H1 (cell line): ENCODE measurements around the gene DMXL1. TPM values are rescaled to one million over a fixed set of nuclear protein-coding genes. Genes with fewer than 3 reads are reported as not detected.

ENCODE experiments used
- CTCF ChIA-PET: fragments of 300-600 bp; sonication (Branson Sonifier 250); formaldehyde crosslinking; loops from one replicate; lab custom pipeline; 2021; ENCODE audit not compliant: partially characterized antibody; lab: Charles Lee
- POLR2A ChIA-PET: fragments of 300-600 bp; sonication (Branson Sonifier 250); formaldehyde crosslinking; loops from one replicate; lab custom pipeline; 2021; ENCODE audit warnings: inconsistent platforms; ENCODE audit not compliant: partially characterized antibody; lab: Charles Lee
- DNase-seq, 2 experiments: peaks; one replicate each; pipeline versions ENCODE4 v3.0.0 to v3.0.0-alpha.2; 2010 to 2022; ENCODE audit warnings: low spot score in 2 of 2, low read depth in 1 of 2, mixed read lengths in 1 of 2
- FAIRE-seq: peaks from 2 replicates; lab custom pipeline; 2011; peaks lifted over from hg19 to GRCh38; lab: Jason Lieb, UNC
- H2AFZ ChIP-seq: 2 replicates; pipeline ENCODE4 v1.8.1; 2012; ENCODE audit warnings: low read length, inconsistent platforms
- H2AK5ac ChIP-seq: 2 replicates; pipeline ENCODE4 v1.6.1; 2013; ENCODE audit warnings: low read depth, low read length
- H2BK120ac ChIP-seq: replicated peaks from 2 replicates; pipeline ENCODE3; 2013; ENCODE audit warnings: low read depth, low read length, inconsistent platforms
- H2BK12ac ChIP-seq: 2 replicates; pipeline ENCODE4 v1.6.1; 2013; ENCODE audit warnings: low read depth, low read length
- H2BK15ac ChIP-seq: 2 replicates; pipeline ENCODE4 v1.6.1; 2013; ENCODE audit warnings: low read length
- H2BK20ac ChIP-seq: 2 replicates; pipeline ENCODE4 v1.6.1; 2013; ENCODE audit warnings: low read length
- H2BK5ac ChIP-seq: 2 replicates; pipeline ENCODE4 v1.6.1; 2013; ENCODE audit warnings: low read depth, low read length
- H3K14ac ChIP-seq: 2 replicates; pipeline ENCODE4 v1.6.1; 2013; ENCODE audit warnings: inconsistent platforms; ENCODE audit not compliant: insufficient read length
- H3K18ac ChIP-seq: 2 replicates; pipeline ENCODE4 v1.6.1; 2013; ENCODE audit warnings: low read length; ENCODE audit errors: extremely low read depth
- H3K23ac ChIP-seq: 2 replicates; pipeline ENCODE4 v1.6.1; 2013; ENCODE audit warnings: inconsistent platforms; ENCODE audit not compliant: insufficient read length
- H3K23me2 ChIP-seq: 2 replicates; pipeline ENCODE4 v1.6.1; 2013; ENCODE audit warnings: low read depth, low read length
- H3K27ac ChIP-seq: 2 replicates; pipeline ENCODE4 v1.6.1; 2011; ENCODE audit warnings: low read depth, low read length, inconsistent platforms
- H3K27me3 ChIP-seq, 4 experiments: replicated peaks in 1 of 4; 1 replicate in 1 of 4; 2 replicates in 3 of 4; pipeline versions ENCODE4 v1.6.1 to v1.8.1; 2011 to 2013; ENCODE audit warnings: low read length in 3 of 4, mild to moderate bottlenecking in 3 of 4, inconsistent platforms in 2 of 4, mixed read lengths in 2 of 4, moderate library complexity in 1 of 4; ENCODE audit not compliant: control insufficient read depth in 3 of 4, insufficient read depth in 3 of 4; ENCODE audit errors: extremely low read depth in 1 of 4
- H3K36me3 ChIP-seq, 4 experiments: 2 replicates each; pipeline versions ENCODE4 v1.6.1 to v1.8.1; 2011 to 2013; ENCODE audit warnings: mild to moderate bottlenecking in 4 of 4, low read length in 3 of 4, moderate library complexity in 2 of 4, control low read depth in 1 of 4, inconsistent platforms in 1 of 4; ENCODE audit not compliant: insufficient read depth in 4 of 4, control insufficient read depth in 2 of 4
- H3K4ac ChIP-seq: replicated peaks from 2 replicates; pipeline ENCODE3; 2013; ENCODE audit warnings: low read length, low read depth, mixed read lengths, inconsistent platforms; ENCODE audit not compliant: insufficient read length
- H3K4me1 ChIP-seq, 4 experiments: replicated peaks in 1 of 4; 1 replicate in 1 of 4; 2 replicates in 3 of 4; pipeline versions ENCODE4 v1.6.1 to v1.8.1; 2011 to 2013; ENCODE audit warnings: low read length in 3 of 4, inconsistent platforms in 2 of 4, mixed read lengths in 1 of 4; ENCODE audit not compliant: insufficient read depth in 4 of 4, control insufficient read depth in 3 of 4
- H3K4me2 ChIP-seq, 2 experiments: 2 replicates each; pipeline versions ENCODE4 v1.6.1 to v1.8.1; 2011 to 2013; ENCODE audit warnings: low read depth in 2 of 2, low read length in 2 of 2, control low read depth in 1 of 2, inconsistent platforms in 1 of 2, mild to moderate bottlenecking in 1 of 2; ENCODE audit not compliant: insufficient read depth in 1 of 2
- H3K4me3 ChIP-seq, 4 experiments: fragments of 200-600, 300-600 bp in 1 of 4; sonication (generic), shearing (Covaris generic), sonication (Bioruptor Twin) in 1 of 4; 2 replicates each; pipeline versions ENCODE4 v1.5.1 to v1.8.1; 2011 to 2016; ENCODE audit warnings: low read length in 4 of 4, low read depth in 3 of 4, control low read depth in 2 of 4, inconsistent platforms in 2 of 4, mild to moderate bottlenecking in 2 of 4, mixed read lengths in 1 of 4, moderate library complexity in 1 of 4; ENCODE audit not compliant: insufficient read depth in 2 of 4; ENCODE audit errors: extremely low read depth in 1 of 4
- H3K56ac ChIP-seq: replicated peaks from 2 replicates; pipeline ENCODE3; 2013; ENCODE audit warnings: low read depth, mild to moderate bottlenecking, mixed read lengths, low read length, inconsistent platforms; ENCODE audit not compliant: insufficient read length
- H3K79me1 ChIP-seq: 2 replicates; pipeline ENCODE4 v1.6.1; 2013; ENCODE audit warnings: low read depth, low read length, control low read depth
- H3K79me2 ChIP-seq, 2 experiments: 2 replicates each; pipeline versions ENCODE4 v1.6.1 to v1.8.1; 2012 to 2013; ENCODE audit warnings: low read length in 2 of 2, mild to moderate bottlenecking in 2 of 2, inconsistent platforms in 1 of 2; ENCODE audit not compliant: insufficient read depth in 2 of 2, control insufficient read depth in 1 of 2
- H3K9ac ChIP-seq, 4 experiments: replicated peaks in 1 of 4; 1 replicate in 1 of 4; 2 replicates in 3 of 4; pipeline versions ENCODE4 v1.6.1 to v1.8.1; 2011 to 2013; ENCODE audit warnings: low read depth in 3 of 4, low read length in 3 of 4, control low read depth in 2 of 4, mild to moderate bottlenecking in 2 of 4, moderate library complexity in 2 of 4, inconsistent platforms in 1 of 4; ENCODE audit errors: extremely low read depth in 1 of 4
- H3K9me3 ChIP-seq, 2 experiments: 2 replicates each; pipeline versions ENCODE4 v1.6.1 to v1.8.1; 2012 to 2013; ENCODE audit warnings: mild to moderate bottlenecking in 2 of 2, moderate library complexity in 2 of 2, control low read depth in 1 of 2, inconsistent platforms in 1 of 2, low read depth in 1 of 2, low read length in 1 of 2, mixed read lengths in 1 of 2; ENCODE audit not compliant: insufficient read depth in 2 of 2
- H4K20me1 ChIP-seq, 2 experiments: replicated peaks in 1 of 2; 2 replicates each; pipeline versions ENCODE3 to v1.8.1; 2011 to 2013; ENCODE audit warnings: inconsistent platforms in 2 of 2, low read length in 2 of 2, mild to moderate bottlenecking in 1 of 2; ENCODE audit not compliant: insufficient read depth in 2 of 2, control insufficient read depth in 1 of 2
- H4K5ac ChIP-seq: 2 replicates; pipeline ENCODE4 v1.6.1; 2013; ENCODE audit warnings: low read length, low read depth, mixed read lengths, inconsistent platforms; ENCODE audit not compliant: insufficient read length
- H4K8ac ChIP-seq: 2 replicates; pipeline ENCODE4 v1.8.0; 2013; ENCODE audit warnings: mild to moderate bottlenecking, moderate library complexity, low read length, inconsistent platforms; ENCODE audit not compliant: insufficient read depth; ENCODE audit errors: extremely low read depth
- H4K91ac ChIP-seq: replicated peaks from 2 replicates; pipeline ENCODE3; 2013; ENCODE audit warnings: low read length, mixed read lengths, inconsistent platforms; ENCODE audit not compliant: insufficient read length
- BCL11A ChIP-seq, 2 experiments: IDR thresholded peaks; one replicate each; pipeline ENCODE4 v1.6.1; 2011; ENCODE audit warnings: low read depth in 2 of 2, low read length in 2 of 2, mild to moderate bottlenecking in 2 of 2
- HDAC2 ChIP-seq, 2 experiments: fragments of 300-600 bp in 1 of 2; sonication (generic) in 1 of 2; IDR thresholded peaks; 2 replicates each; pipeline ENCODE4 v1.6.1; 2011 to 2012; ENCODE audit warnings: low read depth in 2 of 2, low read length in 2 of 2, mild to moderate bottlenecking in 2 of 2, moderate library complexity in 2 of 2, borderline replicate concordance in 1 of 2, inconsistent platforms in 1 of 2
- MAFK ChIP-seq: IDR thresholded peaks from 2 replicates; pipeline ENCODE4 v1.6.1; 2012; ENCODE audit warnings: low read depth, mild to moderate bottlenecking, improper control_type of control experiment, low read length
- RXRA ChIP-seq: IDR thresholded peaks from 2 replicates; pipeline ENCODE4 v1.6.1; 2011; ENCODE audit warnings: low read depth, mild to moderate bottlenecking, low read length, moderate library complexity; ENCODE audit not compliant: insufficient read depth
- WGBS, 2 experiments: shearing (Covaris generic) in 1 of 2; methylation state at CpG; one replicate each; pipeline versions ENCODE4 v1.1.6 to v1.1.7; 2013 to 2015; ENCODE audit warnings: low lambda C conversion rate in 2 of 2, mixed read lengths in 2 of 2, inconsistent platforms in 1 of 2, low coverage in 1 of 2, missing lambda C conversion rate in 1 of 2; ENCODE audit not compliant: insufficient replicate concordance in 2 of 2, insufficient coverage in 1 of 2, insufficient read length in 1 of 2; ENCODE audit errors: extremely low coverage in 1 of 2, missing lambda C conversion rate in 1 of 2; 5-methylcytosine and 5-hydroxymethylcytosine counted together
- polyA plus RNA-seq, 7 experiments: library from polyadenylated mRNA; depleted of rRNA in 3 of 7; stranded (reverse) in 5 of 7; unstranded in 2 of 7; fragments of >200 nt in 5 of 7; fragments of 200-250 nt in 2 of 7; gene quantifications; 1 replicate in 5 of 7; 2 replicates in 1 of 7; 4 replicates in 1 of 7; pipeline versions ENCODE4 v1.2.1 to v1.2.3, GENCODE V29; 2011 to 2013; ENCODE audit warnings: missing spikeins in 2 of 7, mixed read lengths in 2 of 7
- total RNA-seq: library from RNA; stranded (reverse); fragmentation: NEBNext Ultra II Directional; extraction: Animal tissue kit (Norgen Biotek cat#: 25700); gene quantifications from 2 replicates; pipeline ENCODE4 v1.2.1, GENCODE V29; 2021

Gene DMXL1
- total and polyA plus RNA-seq, 2 of the 8 experiments (the other 6 are each of a cell fraction or from before 2014, with no cell fraction given), result 10.1 to 43.9 TPM

DNA sequence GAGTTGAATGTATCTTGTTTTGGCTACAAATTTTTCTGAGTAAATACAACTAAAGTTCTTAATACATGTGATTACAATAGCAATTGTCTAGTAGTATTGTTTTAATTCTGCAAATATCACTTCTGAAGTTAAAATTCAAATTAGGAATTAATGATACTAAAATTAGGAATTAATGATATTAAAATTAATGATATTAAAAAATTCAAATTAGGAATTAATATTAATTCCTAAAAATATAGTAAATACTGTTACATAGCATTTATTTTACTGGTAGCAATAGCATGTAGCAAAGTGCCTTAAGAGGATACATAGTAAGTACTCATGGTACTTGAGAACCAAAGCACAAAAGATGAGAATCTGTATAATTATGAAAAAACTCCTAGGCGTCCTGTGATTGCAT lies 136.2 kb downstream of the DMXL1 start:
- Histone ChIP-seq H2BK20ac (no peak overlapping the region), H3K9me3 (no peaks in the 10 kb centered on the region), H3K27me3 (no peaks in the 10 kb centered on the region), H3K79me1 (no peaks in the 10 kb centered on the region), H2BK15ac (no peak overlapping the region), H2BK12ac (no peak overlapping the region), H2AK5ac (no peak overlapping the region), H3K18ac (no peak overlapping the region), H4K91ac (no peak overlapping the region), H2BK120ac (no peak overlapping the region), H3K4me1 (no peaks in the 10 kb centered on the region), H2BK5ac (no peak overlapping the region), H4K8ac (no peak overlapping the region), H4K20me1 (no peaks in the 10 kb centered on the region), H3K9ac (no peak overlapping the region), H3K79me2 (no peaks in the 10 kb centered on the region), H3K4me2 (no peak overlapping the region), H3K23me2 (no peaks in the 10 kb centered on the region), H3K27ac (no peak overlapping the region), H3K14ac (no peak overlapping the region), H3K23ac (no peak overlapping the region), H2AFZ (no peak overlapping the region), H3K4me3 (no peak overlapping the region), H3K56ac (no peak overlapping the region), H3K36me3 (peaks cover 0 to 16% (median 7%) of the 10 kb centered on the region in 4 experiments; a peak in 3 of 8 replicates), H4K5ac (no peak overlapping the region), H3K4ac (no peak overlapping the region)
- FAIRE-seq (no peak), DNase-seq (no peak)
- 86% methylated on average over 1 of the region's 1 CpG; no CpG with 5 or more reads in 1 of the 2 experiments for WGBS, 2 experiments
- POLR2A ChIA-PET, result no interaction called here
- CTCF ChIA-PET, result no interaction called here
- no peak for TF ChIP-seq RXRA
- no peak for TF ChIP-seq HDAC2 (IDR thresholded peaks at IDR 0.05; ENCODE audit: borderline replicate concordance in 1 of 2, low read depth in 2 of 2, low read length in 2 of 2)
- no peak for TF ChIP-seq MAFK
- TF ChIP-seq BCL11A (IDR thresholded peaks at IDR 0.05; ENCODE audit: low read depth in 2 of 2, low read length in 2 of 2), result no peak
